ENCODE results near the gene GAS2.

Gene GAS2

DNA sequence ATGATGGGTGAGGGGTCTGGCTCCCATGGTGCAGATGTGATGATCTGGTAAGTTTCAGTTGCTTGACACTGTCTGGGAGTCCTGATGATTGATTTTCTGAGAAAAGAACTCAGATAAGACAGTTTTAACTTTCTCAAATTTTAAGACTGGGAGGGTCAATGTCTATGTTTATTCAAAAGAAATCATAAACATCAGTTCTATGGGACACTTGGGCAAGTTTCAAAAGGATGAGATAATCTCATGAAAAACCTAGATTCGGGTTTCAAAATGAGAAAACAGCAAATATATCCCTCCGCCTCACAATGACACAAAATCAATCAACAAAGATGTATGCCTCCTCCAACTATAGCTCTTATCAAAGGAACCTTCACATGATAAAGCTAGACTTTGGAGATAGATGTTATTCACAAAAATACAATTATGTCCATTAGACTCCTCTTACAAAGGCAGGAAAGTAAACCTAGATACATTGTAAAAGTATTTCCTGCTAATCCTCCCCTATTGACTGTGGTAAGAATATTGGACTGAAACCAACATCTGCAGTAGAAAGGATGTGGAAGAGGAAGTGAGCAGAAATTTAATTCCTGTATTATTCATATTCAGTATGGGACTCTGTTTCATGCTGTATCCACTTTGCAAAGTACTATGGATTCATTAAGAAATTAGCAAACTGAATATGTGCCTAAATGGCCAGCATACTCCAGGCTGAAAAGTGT lies 141.6 kb downstream of the GAS2 start:
- H3K9me2 ChIP-seq (replicated peaks; ENCODE audit: insufficient read depth, low read length): no peaks in the 10 kb centered on the region
- H3K9ac ChIP-seq (ENCODE audit: low read length): no peak overlapping the region
- no peaks in the 10 kb centered on the region for H3K27me3 ChIP-seq (ENCODE audit: low read length)
- no peaks in the 10 kb centered on the region for H3K36me3 ChIP-seq (ENCODE audit: low read length)
- TF ChIP-seq, protein P1, sequence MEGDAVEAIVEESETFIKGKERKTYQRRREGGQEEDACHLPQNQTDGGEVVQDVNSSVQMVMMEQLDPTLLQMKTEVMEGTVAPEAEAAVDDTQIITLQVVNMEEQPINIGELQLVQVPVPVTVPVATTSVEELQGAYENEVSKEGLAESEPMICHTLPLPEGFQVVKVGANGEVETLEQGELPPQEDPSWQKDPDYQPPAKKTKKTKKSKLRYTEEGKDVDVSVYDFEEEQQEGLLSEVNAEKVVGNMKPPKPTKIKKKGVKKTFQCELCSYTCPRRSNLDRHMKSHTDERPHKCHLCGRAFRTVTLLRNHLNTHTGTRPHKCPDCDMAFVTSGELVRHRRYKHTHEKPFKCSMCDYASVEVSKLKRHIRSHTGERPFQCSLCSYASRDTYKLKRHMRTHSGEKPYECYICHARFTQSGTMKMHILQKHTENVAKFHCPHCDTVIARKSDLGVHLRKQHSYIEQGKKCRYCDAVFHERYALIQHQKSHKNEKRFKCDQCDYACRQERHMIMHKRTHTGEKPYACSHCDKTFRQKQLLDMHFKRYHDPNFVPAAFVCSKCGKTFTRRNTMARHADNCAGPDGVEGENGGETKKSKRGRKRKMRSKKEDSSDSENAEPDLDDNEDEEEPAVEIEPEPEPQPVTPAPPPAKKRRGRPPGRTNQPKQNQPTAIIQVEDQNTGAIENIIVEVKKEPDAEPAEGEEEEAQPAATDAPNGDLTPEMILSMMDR (IDR thresholded peaks at IDR 0.05; ENCODE audit: insufficient read depth, low read length, poor library complexity, severe bottlenecking): no peak
- no peak for TF ChIP-seq EZH2phosphoT487 (conservative IDR thresholded peaks at IDR 0.05; ENCODE audit: low read length)
- no peaks in the 10 kb centered on the region for H4K20me1 ChIP-seq (ENCODE audit: low read depth, low read length)
- H2AFZ ChIP-seq (ENCODE audit: low read depth, low read length, severe bottlenecking): no peak overlapping the region
- no peak overlapping the region for H3K4me3 ChIP-seq (ENCODE audit: insufficient read depth, low read length, poor library complexity, severe bottlenecking)
- no peaks in the 10 kb centered on the region for H3K79me2 ChIP-seq (ENCODE audit: insufficient read depth, low read length)
- no peak overlapping the region for H3K27ac ChIP-seq (ENCODE audit: low read depth, low read length)
- H3F3A ChIP-seq (ENCODE audit: insufficient read depth): no peaks in the 10 kb centered on the region
- no peak overlapping the region for H3K4me2 ChIP-seq (ENCODE audit: low read depth, low read length, poor library complexity, severe bottlenecking)
- peaks cover 5% of the 10 kb centered on the region; the same call in 1 of the 2 replicates for H3K9me3 ChIP-seq (ENCODE audit: insufficient read depth, low read length)

DNA sequence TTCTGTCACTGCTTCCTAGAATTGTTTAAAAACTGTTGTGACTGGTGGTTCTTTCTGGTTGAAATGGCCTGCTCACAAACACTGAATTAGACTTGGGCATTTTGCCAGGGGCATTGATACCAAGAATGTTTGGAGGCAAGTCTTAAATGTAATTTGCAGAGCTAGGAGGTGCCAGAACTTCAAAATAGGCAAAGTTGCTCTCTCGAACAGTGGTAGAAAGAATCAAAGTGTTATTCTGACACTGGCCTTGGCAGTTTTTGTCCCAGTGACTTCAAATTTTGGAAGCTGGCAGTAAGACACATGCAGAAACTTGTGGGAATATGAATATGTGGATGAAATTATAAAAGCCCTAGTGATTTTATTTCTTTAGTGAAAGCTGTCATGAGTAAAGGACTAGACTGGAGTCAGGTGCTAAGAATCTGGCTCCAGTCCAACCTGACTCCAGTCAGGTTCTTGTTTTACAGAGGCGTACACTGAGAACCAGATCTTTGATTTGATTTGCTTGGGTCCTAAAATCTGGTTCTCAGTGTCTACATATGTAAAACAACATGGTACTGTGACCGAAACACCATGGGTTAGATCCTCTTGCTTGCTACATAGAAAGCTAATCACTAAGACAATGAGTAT lies 142.3 kb downstream of the GAS2 start:
- Histone ChIP-seq H3K27ac (ENCODE audit: low read depth, low read length) (no peak overlapping the region), H3K79me2 (ENCODE audit: insufficient read depth, low read length) (no peaks in the 10 kb centered on the region), H4K20me1 (ENCODE audit: low read depth, low read length) (no peaks in the 10 kb centered on the region), H3K27me3 (ENCODE audit: low read length) (no peaks in the 10 kb centered on the region), H2AFZ (ENCODE audit: low read depth, low read length, severe bottlenecking) (no peak overlapping the region), H3K9me2 (replicated peaks; ENCODE audit: insufficient read depth, low read length) (no peaks in the 10 kb centered on the region), H3K4me3 (ENCODE audit: insufficient read depth, low read length, poor library complexity, severe bottlenecking) (no peak overlapping the region), H3K4me2 (ENCODE audit: low read depth, low read length, poor library complexity, severe bottlenecking) (no peak overlapping the region), H3K36me3 (ENCODE audit: low read length) (no peaks in the 10 kb centered on the region), H3F3A (ENCODE audit: insufficient read depth) (no peaks in the 10 kb centered on the region), H3K9me3 (ENCODE audit: insufficient read depth, low read length) (peaks cover 5% of the 10 kb centered on the region; the same call in 1 of the 2 replicates), H3K9ac (ENCODE audit: low read length) (no peak overlapping the region)
- TF ChIP-seq EZH2phosphoT487 (conservative IDR thresholded peaks at IDR 0.05; ENCODE audit: low read length): no peak
- TF ChIP-seq, protein P1 (IDR thresholded peaks at IDR 0.05; ENCODE audit: insufficient read depth, low read length, poor library complexity, severe bottlenecking): no peak

DNA sequence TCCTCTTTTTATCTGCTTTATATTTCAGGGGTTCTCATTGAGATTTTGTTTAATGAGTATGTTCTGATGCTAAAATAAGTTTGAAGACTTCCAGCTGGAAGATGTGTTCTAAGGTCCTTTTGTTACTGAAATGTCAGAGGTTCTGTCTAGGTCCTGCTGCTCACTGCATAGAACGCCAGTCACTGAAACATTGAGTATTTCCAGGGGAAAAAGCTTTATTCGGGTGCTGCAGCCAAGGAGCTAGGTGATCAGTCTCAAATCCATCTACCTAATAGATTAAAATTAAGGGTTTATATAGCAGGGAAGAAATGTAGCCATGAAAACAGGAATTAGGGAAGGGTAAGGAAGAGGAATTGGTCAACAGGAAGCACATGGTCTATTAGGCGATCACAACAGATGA lies 143.5 kb downstream of the GAS2 start:
- TF ChIP-seq, protein P1 (IDR thresholded peaks at IDR 0.05; ENCODE audit: insufficient read depth, low read length, poor library complexity, severe bottlenecking): no peak
- no peak for TF ChIP-seq EZH2phosphoT487 (conservative IDR thresholded peaks at IDR 0.05; ENCODE audit: low read length)
- Histone ChIP-seq H3K9ac (ENCODE audit: low read length) (no peak overlapping the region), H3K27me3 (ENCODE audit: low read length) (no peaks in the 10 kb centered on the region), H2AFZ (ENCODE audit: low read depth, low read length, severe bottlenecking) (no peak overlapping the region), H3K4me2 (ENCODE audit: low read depth, low read length, poor library complexity, severe bottlenecking) (no peak overlapping the region), H4K20me1 (ENCODE audit: low read depth, low read length) (no peaks in the 10 kb centered on the region), H3K79me2 (ENCODE audit: insufficient read depth, low read length) (no peaks in the 10 kb centered on the region), H3K4me3 (ENCODE audit: insufficient read depth, low read length, poor library complexity, severe bottlenecking) (no peak overlapping the region), H3K9me2 (replicated peaks; ENCODE audit: insufficient read depth, low read length) (no peaks in the 10 kb centered on the region), H3K27ac (ENCODE audit: low read depth, low read length) (no peak overlapping the region), H3K36me3 (ENCODE audit: low read length) (no peaks in the 10 kb centered on the region), H3K9me3 (ENCODE audit: insufficient read depth, low read length) (peaks cover 5% of the 10 kb centered on the region; the same call in 1 of the 2 replicates), H3F3A (ENCODE audit: insufficient read depth) (no peaks in the 10 kb centered on the region)
